ENCODE measurements around the gene MPRIP.

MPRIP gene

DNA sequence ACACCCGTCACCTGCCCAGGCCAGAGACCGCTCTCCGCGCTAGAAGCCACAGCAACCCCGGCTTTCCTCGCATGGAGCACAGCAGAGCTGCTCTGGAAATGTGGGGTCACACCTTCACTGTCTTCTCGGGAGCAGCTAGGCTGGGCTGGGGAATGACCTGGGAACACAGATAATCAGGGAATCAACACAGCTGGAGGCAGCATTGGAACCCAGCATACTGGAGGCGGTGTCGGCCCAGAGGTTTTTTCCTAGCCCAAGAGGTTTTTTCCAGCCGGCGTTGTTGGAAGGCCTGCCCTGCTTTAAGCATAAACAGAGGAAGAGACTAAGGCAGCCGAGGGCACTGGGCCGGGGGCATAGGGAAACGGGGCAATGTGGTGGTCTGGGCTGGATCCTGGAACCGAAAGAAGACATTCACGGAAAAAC lies 164.7 kb downstream of the MPRIP start:
- peak; percentile 60 for DNase-seq (ENCODE audit: low spot score)

DNA sequence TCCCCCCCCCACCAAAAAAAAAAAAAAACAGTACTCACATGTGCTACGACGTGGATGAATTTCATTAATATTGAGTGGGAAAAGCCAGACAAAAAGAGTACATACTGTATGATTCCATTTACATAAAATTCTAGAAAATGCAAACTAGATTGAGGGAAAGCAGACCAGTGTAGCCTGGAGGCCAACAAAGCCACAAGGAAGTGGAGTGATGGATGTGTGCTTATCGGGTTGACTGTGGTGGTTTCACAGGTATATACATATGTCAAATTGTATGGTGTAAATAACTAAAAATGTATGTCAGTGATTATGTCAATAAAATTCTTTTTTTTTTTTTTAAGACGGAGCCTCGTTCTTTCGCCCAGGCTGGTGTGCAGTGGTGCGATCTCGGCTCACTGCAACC lies 165.7 kb downstream of the MPRIP start:
- DNase-seq (ENCODE audit: low spot score), result no peak

DNA sequence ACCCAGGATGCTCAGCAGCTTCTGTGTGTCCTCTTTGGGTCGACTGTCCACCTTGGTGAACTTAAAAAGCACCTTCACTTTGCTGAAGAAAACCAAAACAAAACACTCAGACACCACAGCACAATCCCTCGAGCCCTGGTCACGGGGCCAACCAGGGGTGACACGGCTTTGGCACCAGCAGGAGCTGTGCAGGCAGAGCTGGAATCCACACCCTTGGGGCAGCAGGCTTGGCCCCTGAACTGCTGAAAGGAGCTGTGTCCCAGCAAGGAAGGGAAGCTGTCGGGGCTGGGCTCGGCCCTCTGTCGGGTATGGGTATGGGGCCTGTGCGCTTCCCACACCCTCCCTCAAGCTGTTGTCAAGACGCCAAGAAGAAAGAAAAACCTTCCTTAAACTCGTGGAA lies 171.5 kb downstream of the MPRIP start:
- DNase-seq (ENCODE audit: low spot score), result no peak

DNA sequence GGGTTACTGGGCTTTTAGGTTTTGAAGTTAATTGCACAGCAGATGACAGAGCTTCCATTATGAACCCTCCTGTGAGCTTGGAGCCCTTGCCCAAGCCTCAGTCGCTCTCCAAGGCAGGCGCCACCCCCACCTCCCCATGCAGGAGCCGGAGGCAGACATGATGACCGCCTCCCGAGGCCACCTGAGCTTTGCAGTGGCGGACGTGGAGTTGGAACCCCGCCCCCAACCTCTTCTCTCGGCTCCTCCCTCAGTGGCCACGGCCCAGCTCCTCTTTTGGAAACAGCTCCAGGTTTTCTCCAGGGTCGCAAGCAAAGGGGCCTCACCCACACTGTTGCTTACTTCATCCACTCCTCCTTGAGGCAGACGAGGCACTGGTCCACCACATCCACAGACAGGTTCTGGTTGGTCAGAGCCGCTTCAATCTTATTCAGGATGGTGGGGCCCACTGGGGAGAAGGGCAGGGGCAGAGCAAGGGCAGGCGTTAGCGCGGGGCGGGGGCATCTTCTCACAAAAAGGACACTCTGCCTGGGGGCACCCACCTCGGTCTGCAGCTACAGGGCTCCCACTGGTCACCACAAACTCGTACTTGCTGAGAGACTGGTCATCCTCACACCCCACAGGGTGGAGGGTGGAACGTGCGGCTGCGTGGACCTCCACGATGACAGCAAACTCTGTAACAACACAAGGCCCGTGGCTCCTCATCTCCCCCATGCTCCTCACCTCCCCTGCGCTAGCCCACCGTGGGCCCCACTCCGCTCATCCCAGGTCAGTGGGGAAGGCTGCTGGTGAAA lies 172.6 kb downstream of the MPRIP start:
- DNase-seq (ENCODE audit: low spot score), result no peak

DNA sequence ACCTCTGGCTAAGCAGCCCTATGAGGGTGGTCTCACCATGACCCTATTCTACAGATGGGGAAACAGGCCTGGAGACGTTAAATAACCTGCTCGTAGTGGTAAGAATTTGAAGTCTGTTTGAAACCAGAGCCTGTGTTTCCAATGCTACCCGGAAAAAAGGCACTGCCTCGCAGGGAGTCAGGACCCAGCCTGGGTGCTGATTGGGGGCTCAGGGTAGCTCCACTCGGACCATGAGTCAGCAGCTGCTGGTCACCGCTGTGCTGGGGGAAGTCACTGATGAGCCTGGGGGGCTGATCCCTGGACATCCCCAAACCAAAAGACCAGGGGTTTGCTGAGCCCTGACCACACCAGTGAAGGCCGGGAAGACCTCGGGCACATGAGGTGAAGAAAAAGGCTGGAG lies 173.3 kb downstream of the MPRIP start:
- no peak for DNase-seq (ENCODE audit: low spot score)

DNA sequence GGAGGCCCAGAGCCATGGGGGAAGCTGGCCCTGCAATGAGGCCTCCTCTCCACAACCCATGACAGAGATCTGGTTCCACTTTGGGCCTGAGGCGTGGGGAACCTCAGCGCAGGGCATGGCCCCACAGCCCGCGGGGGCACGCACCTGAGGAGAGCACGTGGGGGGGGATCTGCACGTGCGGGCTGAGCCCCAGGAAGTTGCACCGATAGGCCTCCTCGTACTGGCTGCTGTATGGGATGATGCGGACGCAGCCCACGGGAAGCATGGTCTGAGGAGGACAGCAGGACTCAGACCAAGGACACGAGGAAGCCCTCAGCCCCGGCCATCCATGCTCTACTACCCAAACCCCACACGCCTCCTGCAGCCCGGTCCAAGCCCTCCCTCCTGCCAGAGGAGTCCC lies 174.0 kb downstream of the MPRIP start:
- DNase-seq (ENCODE audit: low spot score), result no peak

DNA sequence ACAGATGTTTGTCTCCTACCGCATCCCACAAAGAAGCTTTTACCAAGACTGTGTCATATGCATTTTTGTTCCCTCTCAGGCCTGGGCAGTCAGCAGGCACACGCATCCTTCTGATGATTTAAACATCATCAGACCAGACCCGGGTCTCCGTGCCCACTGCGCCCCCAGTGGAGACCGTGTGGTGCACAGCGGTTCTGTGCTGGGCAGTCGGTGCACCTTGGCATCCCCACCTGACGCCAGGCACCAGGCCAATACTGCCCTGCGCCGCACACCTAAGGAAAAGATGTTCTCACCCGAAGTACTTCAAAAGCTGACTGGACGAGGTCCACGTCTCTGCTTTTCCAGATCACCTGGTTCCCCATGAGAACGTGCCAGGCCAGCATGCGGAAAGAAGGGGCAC lies 174.5 kb downstream of the MPRIP start:
- DNase-seq (ENCODE audit: low spot score), result peak; percentile 39

DNA sequence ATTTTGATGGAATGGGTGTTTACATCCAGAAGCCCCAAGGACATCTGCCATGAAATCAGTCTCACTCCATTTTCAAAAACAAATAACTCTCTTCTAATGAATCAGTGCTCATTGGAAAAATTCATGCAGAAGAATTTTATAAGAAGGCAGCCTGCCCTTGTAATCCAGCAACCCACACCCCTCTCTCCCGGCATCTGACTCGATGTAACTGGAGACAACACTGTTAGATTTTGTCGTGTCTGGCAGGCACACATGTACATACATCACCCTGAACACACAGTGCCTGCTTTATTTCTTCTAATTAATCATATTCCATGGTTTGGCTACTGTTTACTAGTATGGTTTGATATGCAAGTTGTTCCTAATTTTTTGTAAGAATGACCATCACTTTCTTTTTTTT lies 175.7 kb downstream of the MPRIP start:
- no peak for DNase-seq (ENCODE audit: low spot score)

DNA sequence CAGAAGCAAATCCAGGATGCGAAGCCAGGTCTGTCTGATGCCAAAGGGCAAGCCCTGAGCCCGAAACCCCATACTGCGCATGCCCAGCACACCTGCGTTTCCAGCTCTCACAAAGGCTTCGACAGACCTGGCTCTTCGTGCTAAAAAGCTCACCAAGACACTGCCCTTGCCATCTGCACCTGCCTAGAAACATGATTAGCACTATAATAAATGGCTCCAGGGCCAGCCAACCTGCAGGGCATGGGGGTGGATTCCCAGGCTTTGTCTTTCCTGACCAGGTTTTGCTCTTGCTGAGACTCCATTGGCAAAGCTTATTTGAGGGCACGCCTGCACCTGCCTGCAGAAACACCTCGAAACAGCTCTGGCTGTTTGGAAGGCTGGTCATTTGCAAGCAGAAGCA lies 178.3 kb downstream of the MPRIP start:
- DNase-seq (ENCODE audit: low spot score), result peak; percentile 81

DNA sequence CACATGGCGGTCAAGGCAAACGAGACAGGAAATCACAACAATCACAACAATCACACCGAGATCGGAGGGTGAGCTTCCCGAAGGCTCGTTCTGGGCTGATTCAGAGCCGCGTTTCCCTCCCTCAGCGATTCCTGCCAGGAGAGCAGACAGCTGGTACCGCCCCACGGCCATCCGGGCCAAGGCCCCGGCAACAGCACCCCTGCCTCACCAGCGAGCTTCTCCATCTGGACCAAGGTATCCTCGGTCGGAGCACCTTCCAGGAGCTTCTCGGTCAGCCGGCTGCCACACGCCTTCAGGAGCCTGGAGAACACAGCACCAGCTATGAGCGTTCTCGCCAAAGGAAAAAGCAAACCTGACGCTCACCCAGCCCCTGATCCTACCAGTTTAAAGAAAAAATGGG lies 179.1 kb downstream of the MPRIP start:
- peak; percentile 75 for DNase-seq (ENCODE audit: low spot score)

DNA sequence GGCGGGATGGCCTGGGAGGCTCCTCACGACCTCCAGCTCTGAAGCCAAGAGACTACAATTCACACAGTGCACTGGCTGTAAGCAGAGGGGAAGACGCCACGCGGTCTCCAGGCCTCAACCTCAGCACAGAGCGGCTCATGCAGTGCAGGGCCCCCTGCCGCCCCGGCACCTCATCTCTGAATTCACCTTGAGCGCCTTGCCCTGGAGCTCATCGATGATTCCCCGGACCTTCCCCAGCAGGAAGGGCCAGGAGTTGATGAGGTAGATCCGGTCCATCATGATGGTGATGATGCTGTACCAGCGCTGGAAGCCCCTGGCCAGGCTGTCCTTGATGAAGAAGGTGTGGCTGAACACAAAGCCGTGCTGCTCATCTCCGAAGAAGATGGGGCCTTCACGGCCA lies 181.5 kb downstream of the MPRIP start:
- no peak for DNase-seq (ENCODE audit: low spot score)

DNA sequence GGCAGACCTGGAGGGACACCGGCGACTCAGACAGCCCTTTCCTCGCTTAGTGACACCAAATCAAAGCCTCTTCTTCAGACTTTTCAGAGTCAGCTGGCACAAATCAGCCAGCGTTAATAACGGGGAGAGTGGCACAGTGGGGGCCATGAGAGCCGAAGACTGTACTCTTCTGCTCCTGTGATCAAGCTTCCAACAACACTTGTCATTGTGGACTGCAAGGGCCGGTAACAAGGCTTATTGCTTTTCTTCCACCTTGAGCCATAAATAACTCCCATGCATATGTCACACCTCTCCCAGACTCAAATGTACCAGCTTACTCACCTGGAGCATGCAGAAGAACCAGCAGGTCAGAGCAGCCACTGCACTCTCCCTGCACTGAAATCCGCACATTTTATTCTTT lies 181.9 kb downstream of the MPRIP start:
- DNase-seq (ENCODE audit: low spot score), result peak; percentile 57

DNA sequence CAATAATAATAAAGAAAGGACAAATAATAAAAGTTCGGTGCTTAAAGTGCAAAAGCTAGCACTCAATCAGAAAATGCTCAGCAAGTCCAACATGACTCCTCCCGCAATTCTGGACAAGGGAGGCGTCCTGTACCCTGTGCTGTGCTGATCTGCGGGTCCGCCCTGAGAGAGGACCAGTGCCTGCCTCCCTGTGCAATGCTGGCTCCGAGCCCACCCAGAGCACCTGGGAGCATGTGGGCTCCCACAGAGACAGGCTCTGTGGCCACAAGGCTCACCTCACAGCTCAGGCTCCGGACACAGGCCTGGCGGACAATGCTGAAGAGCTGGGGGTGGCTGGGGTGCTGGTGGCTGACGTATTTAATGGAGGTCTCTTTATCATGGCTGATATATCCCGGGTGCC lies 183.6 kb downstream of the MPRIP start:
- DNase-seq (ENCODE audit: low spot score), result peak; percentile 51

DNA sequence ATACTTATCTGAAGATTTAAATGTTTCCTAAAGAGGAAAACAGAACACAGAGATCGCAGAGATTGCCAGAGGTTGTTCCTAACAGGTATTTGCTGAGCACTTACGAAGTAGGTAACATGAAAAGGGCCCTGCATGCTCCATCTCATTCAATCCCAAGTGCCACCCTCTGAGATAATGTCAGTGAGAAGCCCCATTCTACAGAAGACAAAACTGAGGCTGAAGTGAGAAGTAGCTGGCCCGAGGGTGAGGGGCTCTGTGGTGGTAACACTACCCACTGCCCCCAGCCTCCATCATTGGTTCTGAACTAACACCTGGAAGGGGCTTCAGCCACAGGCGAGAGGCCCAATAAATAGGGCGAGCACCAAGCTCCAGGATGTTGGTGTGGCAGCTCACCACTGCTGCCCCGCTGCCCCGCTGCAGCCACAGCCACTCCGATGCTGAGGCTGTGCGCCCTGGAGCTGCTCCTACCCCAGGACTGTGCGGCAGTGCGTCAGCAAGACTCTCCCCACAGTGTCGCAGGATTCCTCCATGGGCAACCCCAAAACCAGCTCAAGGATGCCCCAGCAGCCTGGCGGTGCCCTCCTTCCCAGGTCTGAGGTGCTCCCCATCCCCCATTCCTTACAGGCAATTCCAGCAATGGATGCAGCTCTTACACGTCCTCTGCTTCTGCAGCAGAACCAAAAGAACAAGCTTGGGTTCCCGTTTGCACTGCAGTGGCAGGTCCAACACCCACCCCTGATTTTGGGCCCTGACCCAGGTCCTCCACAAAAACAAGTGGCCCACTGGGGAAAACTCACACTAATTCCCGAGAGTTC lies 184.4 kb downstream of the MPRIP start:
- DNase-seq (ENCODE audit: low spot score), result no peak

DNA sequence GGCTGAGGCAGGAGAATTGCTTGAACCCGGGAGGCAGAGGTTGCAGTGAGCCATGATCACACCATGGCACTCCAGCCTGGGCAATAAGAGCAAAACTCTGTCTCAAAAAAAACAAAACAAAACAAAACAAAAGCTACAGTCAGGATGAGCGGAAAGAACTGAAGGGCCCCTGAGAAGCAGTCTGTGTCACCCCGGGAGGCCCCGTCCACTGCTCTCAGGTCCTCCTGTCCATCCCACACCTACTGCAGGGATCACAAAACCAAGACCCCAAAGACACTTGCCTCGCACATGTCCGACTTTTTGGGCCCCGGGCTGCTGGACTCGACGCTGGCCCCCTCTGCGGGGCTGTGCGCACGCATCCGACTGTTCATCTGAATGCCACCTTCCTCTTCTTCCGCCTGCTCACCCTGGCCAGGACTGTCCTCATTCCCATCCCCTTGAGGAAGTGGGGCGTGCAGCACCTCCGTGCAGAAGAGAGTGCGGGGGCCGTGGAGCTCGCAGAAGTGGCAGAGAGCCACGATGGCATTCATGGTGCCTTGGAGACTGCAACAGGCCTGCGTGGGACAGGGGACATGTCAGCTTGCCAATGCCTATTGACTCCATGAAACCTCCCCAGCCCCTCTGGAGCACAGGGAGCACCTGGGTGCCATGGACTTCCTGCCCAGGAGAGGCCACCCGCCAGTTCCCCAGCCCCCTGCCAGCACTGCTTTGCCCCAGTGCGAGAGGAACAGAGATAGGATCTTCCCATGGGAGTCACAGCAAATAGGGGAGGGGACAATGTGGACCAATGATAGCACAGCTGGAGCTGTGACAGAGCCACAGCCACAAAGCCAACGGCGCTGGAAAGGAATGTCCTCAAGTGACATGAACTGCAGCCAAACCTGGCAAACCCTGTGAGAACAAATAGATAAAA lies 185.6 kb downstream of the MPRIP start:
- DNase-seq (ENCODE audit: low spot score), result no peak

DNA sequence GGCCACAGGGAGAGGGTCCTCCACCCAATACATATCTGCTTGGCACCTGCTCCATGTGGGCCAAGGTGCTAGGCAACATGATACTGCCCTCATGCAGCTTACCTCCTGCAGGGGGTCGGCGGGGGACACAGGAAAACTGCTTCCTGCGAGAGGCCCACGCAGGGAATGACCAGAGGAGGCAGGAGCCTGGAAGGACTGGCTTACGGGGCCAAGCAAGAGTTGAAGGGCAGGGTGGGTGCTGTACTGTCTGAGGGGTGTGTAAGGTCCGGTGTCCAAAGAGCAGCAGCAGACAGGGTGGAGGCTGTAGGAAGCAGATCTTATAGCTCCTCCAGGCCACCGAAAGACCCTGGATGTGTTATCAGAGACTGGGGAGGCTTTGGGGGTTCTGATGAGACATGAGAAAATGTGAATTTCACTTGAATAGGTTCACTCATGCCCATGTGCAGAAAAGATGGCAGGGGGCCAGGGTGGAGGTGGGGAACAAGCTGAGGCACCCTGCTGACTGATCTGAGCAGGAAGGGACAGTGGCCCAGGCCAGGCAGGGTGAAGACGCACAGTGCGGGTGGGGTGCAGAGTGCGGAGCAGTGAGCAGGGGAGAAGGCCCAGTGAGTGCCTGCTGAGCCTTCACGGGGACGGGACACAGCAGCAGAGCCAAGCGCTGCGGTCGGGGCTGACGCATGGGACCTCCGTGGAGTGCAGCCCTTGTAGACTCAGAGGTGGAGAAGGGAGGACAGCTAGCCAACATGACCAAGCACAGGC lies 186.4 kb downstream of the MPRIP start:
- no peak for DNase-seq (ENCODE audit: low spot score)

DNA sequence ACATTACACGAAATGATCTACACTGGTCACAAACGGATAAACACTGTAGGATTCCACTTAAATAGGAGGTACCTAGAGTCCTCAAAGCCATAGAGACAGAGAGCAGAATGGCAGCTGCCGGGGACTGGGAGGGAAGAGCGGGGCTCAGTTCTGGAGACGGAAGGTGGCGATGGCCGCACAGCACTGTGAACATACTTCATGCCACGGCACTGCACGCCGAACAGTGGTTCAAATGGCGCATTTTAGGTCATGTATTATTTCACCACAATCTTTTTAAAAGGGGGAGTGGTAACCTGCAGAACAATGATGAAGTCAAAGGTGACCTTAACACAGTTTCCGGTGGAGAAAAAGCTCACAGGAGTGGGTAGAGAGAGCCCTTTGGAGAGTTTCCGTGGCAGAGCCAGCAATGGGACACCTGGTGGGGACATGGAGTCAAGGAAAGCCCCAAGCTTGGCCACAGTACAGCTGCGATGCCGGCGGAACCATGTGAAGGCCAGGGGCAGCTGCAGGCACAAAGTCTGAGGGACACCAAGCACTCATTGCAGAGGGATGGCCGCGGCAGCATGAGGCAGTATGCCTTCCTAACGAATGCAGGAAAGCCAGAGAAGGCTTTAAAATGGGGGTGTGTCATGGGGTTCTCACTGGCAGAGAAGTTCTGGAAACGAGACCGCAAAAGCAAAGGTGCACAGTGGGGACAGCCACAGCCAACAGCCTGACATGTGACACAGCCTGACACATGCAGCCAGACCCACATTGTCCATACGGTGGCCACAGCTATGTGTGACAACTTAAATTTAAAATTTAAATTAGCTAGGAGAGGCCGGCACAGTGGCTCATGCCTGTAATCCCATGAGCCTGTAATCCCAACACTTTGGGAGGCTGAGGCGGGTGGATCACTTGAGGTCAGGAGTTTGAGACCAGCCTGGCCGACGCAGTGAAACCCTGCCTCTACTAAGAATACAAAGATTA lies 187.4 kb downstream of the MPRIP start:
- DNase-seq (ENCODE audit: low spot score), result no peak

DNA sequence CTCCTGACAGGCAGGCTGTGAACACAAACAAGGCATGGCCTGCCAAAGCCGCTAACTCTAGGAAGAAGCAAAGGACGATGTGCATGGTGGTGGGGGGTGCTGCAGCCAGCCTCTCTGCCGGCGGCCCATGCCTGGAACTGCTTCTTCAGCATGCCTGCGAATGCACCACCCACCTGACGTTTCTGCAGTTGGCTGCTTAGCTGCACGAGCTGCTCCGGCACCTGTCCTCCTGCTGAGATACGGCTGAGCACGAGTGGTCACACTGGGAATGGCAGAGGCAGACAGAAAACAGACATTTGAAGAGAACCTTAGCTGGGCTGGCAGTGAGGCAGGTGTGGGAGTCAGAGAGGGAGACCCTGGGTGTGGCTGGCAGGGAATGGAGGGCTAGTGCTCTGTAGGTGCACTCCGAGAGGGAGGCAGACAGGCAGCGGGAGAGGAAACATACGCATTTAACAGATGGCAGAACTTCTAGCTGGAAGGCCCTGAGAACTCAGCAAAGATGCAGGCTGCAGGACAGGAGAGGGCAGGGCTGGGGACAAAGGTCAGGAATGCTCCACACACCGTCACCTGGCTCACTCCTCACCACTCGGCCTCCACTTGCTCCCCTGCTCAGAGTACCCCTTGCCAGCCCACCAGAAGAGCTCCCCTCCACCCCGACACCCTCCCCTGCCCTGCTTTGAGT lies 189.5 kb downstream of the MPRIP start:
- peak; percentile 53 for DNase-seq (ENCODE audit: low spot score)

DNA sequence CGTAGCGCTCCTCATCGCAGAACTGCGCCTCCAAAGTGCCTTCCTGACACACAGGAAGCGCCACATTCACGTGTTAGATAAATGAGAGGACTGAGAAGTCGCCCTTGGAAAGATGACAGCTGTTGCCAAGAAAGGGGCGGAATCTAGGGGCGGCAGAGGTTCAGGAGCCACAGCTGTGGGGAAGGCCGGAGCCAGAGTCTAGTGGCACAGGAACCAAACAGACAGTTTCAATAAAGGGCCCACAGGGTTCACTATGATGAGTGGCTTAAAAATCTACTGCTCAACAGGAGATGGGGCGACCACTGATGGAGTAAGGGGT lies 190.0 kb downstream of the MPRIP start:
- no peak for DNase-seq (ENCODE audit: low spot score)
